ENCODE results near the gene EFCAB6. TPM values are rescaled to one million over a fixed set of nuclear protein-coding genes. Genes with fewer than 3 reads are reported as not detected.

Gene EFCAB6
- total RNA-seq, 2 experiments from 2014 or later = 0.26 to 0.39 TPM

DNA sequence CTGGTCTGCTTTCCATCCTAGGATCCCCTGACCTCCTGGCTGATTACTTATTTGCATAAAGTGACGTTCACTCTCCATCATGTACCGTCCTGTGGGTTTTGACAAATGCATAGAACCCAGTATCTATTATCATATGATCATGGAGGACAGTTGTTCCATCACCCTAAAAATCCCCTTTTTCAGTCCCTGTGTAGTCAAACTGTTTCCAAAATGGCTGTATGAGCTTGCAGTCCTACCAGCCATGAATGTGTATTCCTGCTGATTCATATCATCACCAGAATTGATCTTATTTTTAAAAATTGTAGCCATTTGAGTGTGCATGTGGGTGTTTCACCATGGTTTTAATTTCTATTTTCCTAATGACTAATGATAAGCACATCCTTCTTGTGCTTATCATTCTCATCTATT is 291.5 kb downstream of the EFCAB6 start:
- H3K4me1 Mint-ChIP-seq (ENCODE audit: low read depth) = no peaks in the 10 kb centered on the region
- no peak overlapping the region for H3K27ac Mint-ChIP-seq
- ATAC-seq = no peak
- no peak for DNase-seq
- H3K27me3 Mint-ChIP-seq (ENCODE audit: low read depth) = peaks cover 5% of the 10 kb centered on the region
- ChIA-PET CTCF (no interaction called here), POLR2A (no interaction called here)
- no peak overlapping the region for H3K4me3 Mint-ChIP-seq
- no peaks in the 10 kb centered on the region for H3K9me3 Mint-ChIP-seq (ENCODE audit: insufficient read depth)
- no peaks in the 10 kb centered on the region for H3K36me3 Mint-ChIP-seq (ENCODE audit: low read depth)

DNA sequence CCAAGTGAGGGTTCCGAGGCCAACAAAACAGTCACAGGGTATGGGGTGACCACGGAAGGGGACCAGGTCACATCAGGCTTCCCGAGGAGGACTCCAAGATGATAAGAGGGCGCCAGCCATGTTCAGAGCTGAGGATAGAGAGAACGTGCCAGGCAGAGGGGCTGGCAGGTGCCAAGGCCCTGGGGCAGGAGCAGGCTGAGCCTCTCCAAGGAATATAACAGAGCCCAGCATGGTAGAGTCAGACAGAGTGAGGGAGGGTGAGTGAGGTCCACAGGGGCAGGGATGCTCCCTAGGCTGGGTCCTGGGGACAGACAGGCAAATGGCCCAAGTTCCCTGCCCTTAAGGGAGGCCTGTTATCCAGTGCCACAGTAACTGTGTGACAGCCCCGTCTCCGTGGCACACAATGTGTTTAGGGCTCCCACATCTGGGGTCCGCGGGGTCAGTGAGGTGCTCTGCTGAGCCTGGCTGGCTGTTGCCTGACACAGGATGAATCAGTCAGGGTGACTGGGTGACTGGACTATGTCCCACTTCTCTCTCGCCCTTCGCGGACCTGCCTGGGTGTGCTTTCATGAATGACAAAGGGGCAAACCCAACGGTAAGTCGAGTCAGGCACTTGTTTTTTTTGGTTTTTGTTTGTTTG is 295.0 kb downstream of the EFCAB6 start:
- ATAC-seq = no peak
- H3K27me3 Mint-ChIP-seq (ENCODE audit: low read depth) = no peaks in the 10 kb centered on the region
- H3K36me3 Mint-ChIP-seq (ENCODE audit: low read depth) = no peaks in the 10 kb centered on the region
- H3K4me3 Mint-ChIP-seq = no peak overlapping the region
- no peak for DNase-seq
- no peak overlapping the region for H3K27ac Mint-ChIP-seq
- no peaks in the 10 kb centered on the region for H3K4me1 Mint-ChIP-seq (ENCODE audit: low read depth)
- ChIA-PET CTCF (no interaction called here), POLR2A (no interaction called here)
- no peaks in the 10 kb centered on the region for H3K9me3 Mint-ChIP-seq (ENCODE audit: insufficient read depth)

GRCh38 chr22:43516386-43516785 is 295.7 kb downstream of the EFCAB6 start:
- ChIA-PET CTCF (no interaction called here), POLR2A (no interaction called here)
- Mint-ChIP-seq H3K9me3 (ENCODE audit: insufficient read depth) (no peaks in the 10 kb centered on the region), H3K4me1 (ENCODE audit: low read depth) (no peaks in the 10 kb centered on the region), H3K4me3 (no peak overlapping the region), H3K27me3 (ENCODE audit: low read depth) (no peaks in the 10 kb centered on the region), H3K36me3 (ENCODE audit: low read depth) (no peaks in the 10 kb centered on the region), H3K27ac (no peak overlapping the region)
- ATAC-seq = no peak
- DNase-seq = no peak

DNA sequence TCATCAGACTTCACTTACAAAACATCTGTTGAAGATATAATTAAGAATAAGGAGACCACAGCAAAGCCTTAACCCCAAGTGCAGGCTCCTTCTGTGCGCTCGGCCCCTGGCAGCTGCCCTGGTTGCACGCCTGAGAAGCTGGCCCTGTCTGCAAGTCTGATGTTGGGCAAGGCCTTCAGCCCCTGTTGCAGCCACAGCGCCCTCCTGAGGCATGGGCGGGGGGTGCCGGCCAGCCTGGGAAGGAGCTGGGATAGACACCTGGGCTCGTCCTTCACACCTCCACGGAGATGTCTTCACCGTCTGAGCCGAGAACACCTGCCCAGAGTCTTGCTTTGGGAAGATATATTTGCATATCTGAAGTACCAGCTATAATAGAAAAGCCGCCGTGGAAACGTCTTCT is 296.2 kb downstream of the EFCAB6 start:
- no peaks in the 10 kb centered on the region for H3K27me3 Mint-ChIP-seq (ENCODE audit: low read depth)
- no peak overlapping the region for H3K4me3 Mint-ChIP-seq
- ChIA-PET POLR2A (no interaction called here), CTCF (no interaction called here)
- no peaks in the 10 kb centered on the region for H3K4me1 Mint-ChIP-seq (ENCODE audit: low read depth)
- no peak overlapping the region for H3K27ac Mint-ChIP-seq
- DNase-seq (no peak), ATAC-seq (no peak)
- no peaks in the 10 kb centered on the region for H3K9me3 Mint-ChIP-seq (ENCODE audit: insufficient read depth)
- no peaks in the 10 kb centered on the region for H3K36me3 Mint-ChIP-seq (ENCODE audit: low read depth)

DNA sequence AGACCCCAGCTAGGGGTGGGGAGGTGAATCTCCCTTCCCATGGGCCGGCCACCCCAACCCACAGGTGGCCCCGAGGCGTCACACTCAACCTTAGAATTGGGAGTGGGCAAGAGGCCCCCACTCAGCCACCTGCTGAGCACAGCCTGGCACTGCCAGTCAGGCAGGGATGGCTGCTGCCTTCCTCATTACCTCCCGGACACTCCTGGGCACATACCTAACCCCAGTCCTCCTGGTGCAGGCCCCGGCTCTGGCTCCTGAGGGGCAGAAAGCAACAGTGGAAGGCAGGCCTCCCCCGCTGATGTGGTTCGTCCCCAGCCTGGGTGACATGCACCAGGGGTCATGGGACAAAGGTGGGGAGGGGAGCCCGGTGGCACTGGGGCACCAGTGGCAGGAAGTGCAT is 296.7 kb downstream of the EFCAB6 start:
- Mint-ChIP-seq H3K27ac (no peak overlapping the region), H3K4me1 (ENCODE audit: low read depth) (no peaks in the 10 kb centered on the region), H3K36me3 (ENCODE audit: low read depth) (no peaks in the 10 kb centered on the region), H3K27me3 (ENCODE audit: low read depth) (no peaks in the 10 kb centered on the region), H3K4me3 (no peak overlapping the region), H3K9me3 (ENCODE audit: insufficient read depth) (no peaks in the 10 kb centered on the region)
- ChIA-PET POLR2A (no interaction called here), CTCF (no interaction called here)
- ATAC-seq = no peak
- DNase-seq = no peak

- Mint-ChIP-seq H3K4me1 (ENCODE audit: low read depth) (no peaks in the 10 kb centered on the region), H3K36me3 (ENCODE audit: low read depth) (no peaks in the 10 kb centered on the region), H3K27me3 (ENCODE audit: low read depth) (no peaks in the 10 kb centered on the region), H3K27ac (no peak overlapping the region), H3K4me3 (no peak overlapping the region), H3K9me3 (ENCODE audit: insufficient read depth) (no peaks in the 10 kb centered on the region)
- POLR2A ChIA-PET = no interaction called here
- ATAC-seq = no peak
- no peak for DNase-seq
- CTCF ChIA-PET = no interaction called here
These were observed 297.5 kb downstream of the EFCAB6 start for GRCh38 chr22:43514476-43515157.

DNA sequence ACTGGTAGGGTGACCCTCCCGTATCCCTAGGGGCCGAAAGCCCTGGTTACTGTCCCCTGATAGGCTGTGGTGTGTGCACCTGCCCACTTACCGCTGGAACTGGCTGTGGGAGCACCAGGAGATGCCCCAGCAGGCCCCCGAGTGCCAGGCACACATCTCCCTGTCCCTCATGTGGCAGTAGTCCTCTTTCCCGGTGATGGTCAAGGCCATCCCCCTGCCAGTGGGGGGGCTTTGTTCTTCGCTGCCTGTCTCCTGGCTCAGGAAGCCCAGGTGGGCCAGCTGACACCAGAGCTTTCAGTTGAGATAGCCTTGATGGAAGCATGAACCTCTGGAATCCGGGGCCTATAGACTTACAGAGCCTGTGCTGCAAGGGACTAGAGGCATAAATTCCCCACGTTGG is 299.8 kb downstream of the EFCAB6 start:
- ATAC-seq (no peak), DNase-seq (no peak)
- no peaks in the 10 kb centered on the region for H3K4me1 Mint-ChIP-seq (ENCODE audit: low read depth)
- ChIA-PET CTCF (no interaction called here), POLR2A (no interaction called here)
- no peaks in the 10 kb centered on the region for H3K27me3 Mint-ChIP-seq (ENCODE audit: low read depth)
- no peak overlapping the region for H3K4me3 Mint-ChIP-seq
- no peak overlapping the region for H3K27ac Mint-ChIP-seq
- no peaks in the 10 kb centered on the region for H3K36me3 Mint-ChIP-seq (ENCODE audit: low read depth)
- H3K9me3 Mint-ChIP-seq (ENCODE audit: insufficient read depth) = no peaks in the 10 kb centered on the region

DNA sequence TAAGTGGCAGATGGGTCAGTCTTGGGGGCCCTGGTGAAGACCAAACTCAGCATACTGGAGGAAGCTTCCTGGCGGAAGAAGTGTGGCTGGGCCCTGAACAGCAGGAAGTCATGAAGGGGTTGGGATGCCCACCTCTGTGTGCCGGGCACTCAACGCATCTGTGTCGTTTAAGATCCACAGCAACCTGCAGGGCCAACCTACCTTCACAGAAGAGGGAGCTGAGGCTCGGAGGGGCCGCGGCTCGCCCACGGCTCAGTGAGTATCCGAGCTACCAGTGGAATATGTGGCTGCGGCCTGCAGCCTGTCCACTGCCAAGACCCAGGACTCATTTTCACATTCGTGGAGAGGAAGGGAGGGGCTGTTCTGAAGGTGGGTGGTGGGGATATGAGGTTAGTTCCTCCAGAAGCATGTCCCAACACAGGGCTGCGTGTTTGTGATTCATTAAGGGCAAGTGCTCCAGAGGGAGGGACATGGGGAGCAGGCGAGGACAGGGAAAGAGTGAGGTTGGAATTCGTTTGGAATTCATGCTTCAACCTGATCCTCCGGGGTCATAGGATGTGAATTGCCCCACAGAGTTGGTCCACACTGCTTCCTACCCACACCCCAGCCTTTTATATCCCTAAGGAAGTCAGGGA is 300.7 kb downstream of the EFCAB6 start:
- ChIA-PET CTCF (no interaction called here), POLR2A (no interaction called here)
- Mint-ChIP-seq H3K9me3 (ENCODE audit: insufficient read depth) (no peaks in the 10 kb centered on the region), H3K27me3 (ENCODE audit: low read depth) (no peaks in the 10 kb centered on the region), H3K36me3 (ENCODE audit: low read depth) (no peaks in the 10 kb centered on the region), H3K4me1 (ENCODE audit: low read depth) (no peaks in the 10 kb centered on the region), H3K27ac (no peak overlapping the region), H3K4me3 (no peak overlapping the region)
- ATAC-seq (no peak), DNase-seq (no peak)

DNA sequence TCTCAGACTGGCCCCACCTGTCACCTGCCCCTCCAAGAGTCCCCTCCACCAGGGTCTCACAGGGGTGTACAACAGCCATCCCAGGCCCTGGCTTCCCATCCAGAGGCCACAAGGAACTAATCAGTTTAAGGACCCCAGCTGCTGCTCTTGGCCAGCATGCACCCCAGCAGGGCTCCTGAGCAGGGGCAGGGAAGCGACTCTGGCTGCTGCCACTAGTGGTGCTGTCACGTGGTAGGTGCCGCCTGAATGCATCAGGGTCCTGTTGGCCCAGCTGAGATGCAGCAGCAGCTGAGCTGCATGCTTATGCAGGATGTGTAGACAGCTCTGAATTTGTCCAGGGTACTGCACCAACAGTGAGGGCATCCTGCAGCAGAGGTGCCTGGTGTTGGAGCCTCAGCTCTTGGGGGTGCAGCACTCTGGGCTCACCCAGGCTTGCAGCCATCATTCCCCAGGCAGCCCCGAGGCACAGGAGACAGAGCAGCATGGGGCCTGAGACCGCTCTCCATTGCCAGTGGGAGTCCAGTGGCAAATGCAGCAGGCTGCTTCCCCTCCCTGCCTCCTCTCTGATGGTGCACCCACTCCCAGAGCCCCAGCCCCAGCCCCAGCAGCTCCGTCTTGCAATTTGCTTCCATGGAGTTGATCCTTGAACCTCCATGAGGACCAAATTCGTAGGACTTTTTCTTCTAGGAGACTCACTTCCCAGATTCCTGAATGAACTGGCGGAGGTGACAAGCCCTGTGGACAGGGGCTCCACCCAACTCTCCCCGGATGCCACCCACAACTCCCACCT is 301.6 kb downstream of the EFCAB6 start:
- ChIA-PET POLR2A (no interaction called here), CTCF (no interaction called here)
- H3K27me3 Mint-ChIP-seq (ENCODE audit: low read depth) = no peaks in the 10 kb centered on the region
- no peaks in the 10 kb centered on the region for H3K4me1 Mint-ChIP-seq (ENCODE audit: low read depth)
- no peaks in the 10 kb centered on the region for H3K9me3 Mint-ChIP-seq (ENCODE audit: insufficient read depth)
- H3K4me3 Mint-ChIP-seq = no peak overlapping the region
- H3K36me3 Mint-ChIP-seq (ENCODE audit: low read depth) = no peaks in the 10 kb centered on the region
- DNase-seq (no peak), ATAC-seq (no peak)
- no peak overlapping the region for H3K27ac Mint-ChIP-seq

- Mint-ChIP-seq H3K27ac (no peak overlapping the region), H3K36me3 (ENCODE audit: low read depth) (no peaks in the 10 kb centered on the region), H3K4me1 (ENCODE audit: low read depth) (no peaks in the 10 kb centered on the region), H3K27me3 (ENCODE audit: low read depth) (no peaks in the 10 kb centered on the region), H3K9me3 (ENCODE audit: insufficient read depth) (no peaks in the 10 kb centered on the region), H3K4me3 (no peak overlapping the region)
- ATAC-seq = no peak
- POLR2A ChIA-PET = no interaction called here
- no peak for DNase-seq
- CTCF ChIA-PET = no interaction called here
These were observed 302.8 kb downstream of the EFCAB6 start for GRCh38 chr22:43509337-43509736.

- ATAC-seq (no peak), DNase-seq (no peak)
- Mint-ChIP-seq H3K36me3 (ENCODE audit: low read depth) (no peaks in the 10 kb centered on the region), H3K27ac (no peak overlapping the region), H3K4me1 (ENCODE audit: low read depth) (no peaks in the 10 kb centered on the region), H3K9me3 (ENCODE audit: insufficient read depth) (no peaks in the 10 kb centered on the region), H3K4me3 (no peak overlapping the region), H3K27me3 (ENCODE audit: low read depth) (no peaks in the 10 kb centered on the region)
- ChIA-PET POLR2A (no interaction called here), CTCF (no interaction called here)
These were observed 303.6 kb downstream of the EFCAB6 start for GRCh38 chr22:43508489-43508888.

DNA sequence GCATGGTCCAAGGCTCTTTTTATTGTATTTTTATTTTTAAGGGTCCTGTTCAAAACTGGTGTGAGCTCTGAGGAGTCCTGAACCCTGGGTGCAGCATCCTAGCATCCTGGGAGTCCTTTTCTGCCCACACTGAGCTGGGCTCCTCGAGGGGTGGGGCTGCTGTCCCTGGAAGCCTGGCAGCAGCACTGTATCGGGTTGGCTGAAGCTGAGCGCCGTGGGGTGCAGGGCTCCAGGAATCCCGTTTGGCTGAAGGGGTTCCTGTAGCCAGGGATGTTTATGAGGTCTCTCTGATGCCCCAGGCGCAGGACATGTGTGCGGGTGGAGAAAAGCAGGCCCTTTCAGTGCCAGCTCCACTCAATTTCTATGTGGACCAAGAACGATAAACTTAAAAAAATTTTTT is 304.9 kb downstream of the EFCAB6 start:
- POLR2A ChIA-PET = interaction anchor here (0.7 kb wide), 1 partner anchor 24 kb away, joined by 3 read pairs; no protein-coding TSS in a partner anchor
- H3K36me3 Mint-ChIP-seq (ENCODE audit: low read depth) = no peaks in the 10 kb centered on the region
- ATAC-seq (no peak), DNase-seq (no peak)
- H3K4me3 Mint-ChIP-seq = no peak overlapping the region
- no peak overlapping the region for H3K27ac Mint-ChIP-seq
- H3K9me3 Mint-ChIP-seq (ENCODE audit: insufficient read depth) = no peaks in the 10 kb centered on the region
- CTCF ChIA-PET = no interaction called here
- no peaks in the 10 kb centered on the region for H3K27me3 Mint-ChIP-seq (ENCODE audit: low read depth)
- no peaks in the 10 kb centered on the region for H3K4me1 Mint-ChIP-seq (ENCODE audit: low read depth)
